ENCODE results near the gene SALL3. TPM values are rescaled to one million over a fixed set of nuclear protein-coding genes. Genes with fewer than 3 reads are reported as not detected.
"Not testable (repeated sequence)": the region's sequence is repeated elsewhere in the genome, so short reads cannot be mapped to it uniquely, and the experiment has no call there.

Gene SALL3
- total RNA-seq, 4 donors from 2014 or later: 0.16 TPM; not detected in 3

GRCh38 chr18:78939105-78939504 is 40.5 kb upstream of the SALL3 start:
- H3K9me3 ChIP-seq: no peaks in the 10 kb centered on the region
- H3K4me1 ChIP-seq: no peaks in the 10 kb centered on the region
- intact Hi-C loops (cut with DNase I; ENCODE audit: low total_unique reads) (no loop called here), in situ Hi-C loops (cut with MboI; ENCODE audit: low pct_ligation_motif_present in 1 of 4, low pct_unique_long_range_greater_than_20kb in 1 of 4, low sequenced_read_pairs in 3 of 4) (no loop called here)
- H3K27ac ChIP-seq: no peak overlapping the region
- TF ChIP-seq EP300 (IDR thresholded peaks at IDR 0.05; ENCODE audit: low read depth) (no peak), POLR2A (IDR thresholded peaks at IDR 0.05) (no peak), CTCF (IDR thresholded peaks at IDR 0.05) (no peak), POLR2AphosphoS5 (IDR thresholded peaks at IDR 0.05) (no peak)
- no peaks in the 10 kb centered on the region for H3K36me3 ChIP-seq
- H3K4me3 ChIP-seq: no peak overlapping the region
- 52 to 60% methylated on average over 2 to 5 of the region's 5 CpGs for WGBS, 2 donors (ENCODE audit: low coverage in 1 of 2)
- no peak for DNase-seq
- no peaks in the 10 kb centered on the region for H3K27me3 ChIP-seq

- H3K27me3 ChIP-seq: no peaks in the 10 kb centered on the region
- H3K27ac ChIP-seq: no peak overlapping the region
- in situ Hi-C loops (cut with MboI; ENCODE audit: low pct_ligation_motif_present in 1 of 4, low pct_unique_long_range_greater_than_20kb in 1 of 4, low sequenced_read_pairs in 3 of 4): no loop called here
- no peaks in the 10 kb centered on the region for H3K4me1 ChIP-seq
- WGBS, 2 donors (ENCODE audit: low coverage in 1 of 2): 71 to 100% methylated on average over 1 to 13 of the region's 23 CpGs
- intact Hi-C loops (cut with DNase I; ENCODE audit: low total_unique reads): no loop called here
- TF ChIP-seq EP300 (IDR thresholded peaks at IDR 0.05; ENCODE audit: low read depth) (no peak), POLR2A (IDR thresholded peaks at IDR 0.05) (no peak), CTCF (IDR thresholded peaks at IDR 0.05) (no peak)
- no peak overlapping the region for H3K4me3 ChIP-seq
- H3K9me3 ChIP-seq: no peaks in the 10 kb centered on the region
- no peak for DNase-seq
- H3K36me3 ChIP-seq: no peaks in the 10 kb centered on the region
These were observed 39.7 kb upstream of the SALL3 start for GRCh38 chr18:78939734-78940494.

- intact Hi-C loops (cut with DNase I; ENCODE audit: low total_unique reads); DNase-seq; H3K27ac ChIP-seq; H3K4me3 ChIP-seq; H3K27me3 ChIP-seq; H3K36me3 ChIP-seq; H3K9me3 ChIP-seq; H3K4me1 ChIP-seq; in situ Hi-C loops (cut with MboI; ENCODE audit: low pct_ligation_motif_present in 1 of 4, low pct_unique_long_range_greater_than_20kb in 1 of 4, low sequenced_read_pairs in 3 of 4): not testable (repeated sequence)
- 88% methylated on average over 17 of the region's 17 CpGs; no CpG with 5 or more reads in 1 of the 2 donors for WGBS, 2 donors (ENCODE audit: low coverage in 1 of 2)
These were observed 37.4 kb upstream of the SALL3 start for GRCh38 chr18:78942236-78942635.

GRCh38 chr18:78945628-78946027 is 34.0 kb upstream of the SALL3 start:
- Histone ChIP-seq H3K9me3 (no peaks in the 10 kb centered on the region), H3K4me3 (no peak overlapping the region), H3K4me1 (no peaks in the 10 kb centered on the region), H3K27ac (no peak overlapping the region), H3K36me3 (no peaks in the 10 kb centered on the region), H3K27me3 (no peaks in the 10 kb centered on the region)
- TF ChIP-seq EP300 (IDR thresholded peaks at IDR 0.05; ENCODE audit: low read depth): no peak
- TF ChIP-seq CTCF (IDR thresholded peaks at IDR 0.05): no peak
- no peak for TF ChIP-seq POLR2A (IDR thresholded peaks at IDR 0.05)
- no peak for TF ChIP-seq POLR2AphosphoS5 (IDR thresholded peaks at IDR 0.05)
- DNase-seq: no peak
- WGBS, 2 donors (ENCODE audit: low coverage in 1 of 2): 67 to 74% methylated on average over 8 to 9 of the region's 9 CpGs
- in situ Hi-C loops (cut with MboI; ENCODE audit: low pct_ligation_motif_present in 1 of 4, low pct_unique_long_range_greater_than_20kb in 1 of 4, low sequenced_read_pairs in 3 of 4) (no loop called here), intact Hi-C loops (cut with DNase I; ENCODE audit: low total_unique reads) (loop anchor here (1.0 kb wide), 1 partner anchor 18 kb away; no protein-coding TSS in a partner anchor)

GRCh38 chr18:78947291-78947690 is 32.3 kb upstream of the SALL3 start:
- H3K36me3 ChIP-seq: no peaks in the 10 kb centered on the region
- no peaks in the 10 kb centered on the region for H3K9me3 ChIP-seq
- intact Hi-C loops (cut with DNase I; ENCODE audit: low total_unique reads): no loop called here
- DNase-seq: no peak
- in situ Hi-C loops (cut with MboI; ENCODE audit: low pct_ligation_motif_present in 1 of 4, low pct_unique_long_range_greater_than_20kb in 1 of 4, low sequenced_read_pairs in 3 of 4): no loop called here
- H3K4me3 ChIP-seq: no peak overlapping the region
- TF ChIP-seq CTCF (IDR thresholded peaks at IDR 0.05) (no peak), POLR2AphosphoS5 (IDR thresholded peaks at IDR 0.05) (no peak), POLR2A (IDR thresholded peaks at IDR 0.05) (no peak), EP300 (IDR thresholded peaks at IDR 0.05; ENCODE audit: low read depth) (no peak)
- H3K4me1 ChIP-seq: no peaks in the 10 kb centered on the region
- no peak overlapping the region for H3K27ac ChIP-seq
- 93% methylated on average over 15 of the region's 15 CpGs; no CpG with 5 or more reads in 1 of the 2 donors for WGBS, 2 donors (ENCODE audit: low coverage in 1 of 2)
- H3K27me3 ChIP-seq: no peaks in the 10 kb centered on the region
